ENCODE results near the gene PRR18. TPM values are rescaled to one million over a fixed set of nuclear protein-coding genes. Genes with fewer than 3 reads are reported as not detected.

Gene PRR18
- total and polyA plus RNA-seq, 2 of the 8 experiments (the other 6 are each of a cell fraction or from before 2014, with no cell fraction given), result 0.08 to 0.19 TPM

DNA sequence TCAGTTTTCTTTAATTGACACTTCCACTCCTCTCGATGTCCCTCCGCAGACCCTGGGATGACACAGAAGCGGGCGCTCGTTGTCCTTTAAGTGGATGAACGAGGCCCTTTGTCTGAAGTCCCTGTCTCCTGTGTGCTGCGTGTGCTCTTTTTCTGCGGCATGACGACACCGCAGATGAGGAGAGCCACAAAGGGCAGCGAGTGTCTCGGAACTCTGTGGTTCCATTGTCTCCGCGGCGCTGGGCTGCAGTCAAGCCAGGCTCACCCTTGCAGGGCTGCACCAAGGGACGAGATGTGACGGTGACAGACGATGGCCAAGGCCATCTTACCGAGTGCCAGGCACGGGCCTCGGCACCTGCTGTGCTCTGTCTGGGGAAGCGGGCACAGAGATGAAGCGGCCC lies 10.6 kb downstream of the PRR18 start:
- H3K23ac ChIP-seq (ENCODE audit: insufficient read length), result no peak overlapping the region
- no peak overlapping the region for H3K4me3 ChIP-seq (ENCODE audit: extremely low read depth in 1 of 4, insufficient read depth in 2 of 4, low read depth in 3 of 4, low read length in 4 of 4)
- no peak overlapping the region for H2BK15ac ChIP-seq (ENCODE audit: low read length)
- no peaks in the 10 kb centered on the region for H3K79me1 ChIP-seq (ENCODE audit: low read depth, low read length)
- H3K27ac ChIP-seq (ENCODE audit: low read depth, low read length), result no peak overlapping the region
- H3K4ac ChIP-seq (replicated peaks; ENCODE audit: insufficient read length, low read depth, low read length), result no peak overlapping the region
- H2BK20ac ChIP-seq (ENCODE audit: low read length), result no peak overlapping the region
- no peak overlapping the region for H2BK12ac ChIP-seq (ENCODE audit: low read depth, low read length)
- H3K9ac ChIP-seq (replicated peaks in 1 of 4; ENCODE audit: extremely low read depth in 1 of 4, low read depth in 3 of 4, low read length in 3 of 4), result no peak overlapping the region
- H3K9me3 ChIP-seq (ENCODE audit: insufficient read depth in 2 of 2, low read depth in 1 of 2, low read length in 1 of 2), result peaks cover 6% of the 10 kb centered on the region in 2 experiments; a peak in 1 of 4 replicates
- H3K4me1 ChIP-seq (replicated peaks in 1 of 4; ENCODE audit: control insufficient read depth in 3 of 4, insufficient read depth in 4 of 4, low read length in 3 of 4), result no peaks in the 10 kb centered on the region
- H3K27me3 ChIP-seq (replicated peaks in 1 of 4; ENCODE audit: control insufficient read depth in 3 of 4, extremely low read depth in 1 of 4, insufficient read depth in 3 of 4, low read length in 3 of 4), result no peaks in the 10 kb centered on the region
- no peak overlapping the region for H4K8ac ChIP-seq (ENCODE audit: extremely low read depth, insufficient read depth, low read length)
- no peak overlapping the region for H2BK5ac ChIP-seq (ENCODE audit: low read depth, low read length)
- H3K23me2 ChIP-seq (ENCODE audit: low read depth, low read length), result no peaks in the 10 kb centered on the region
- ChIA-PET CTCF (ENCODE audit: partially characterized antibody) (interaction anchor here (1.9 kb wide), 1 partner anchor 17 kb away, joined by 6 read pairs; no protein-coding TSS in a partner anchor), POLR2A (ENCODE audit: partially characterized antibody) (no interaction called here)
- H2BK120ac ChIP-seq (replicated peaks; ENCODE audit: low read depth, low read length), result no peak overlapping the region
- WGBS, 2 experiments (ENCODE audit: extremely low coverage in 1 of 2, insufficient coverage in 1 of 2, insufficient read length in 1 of 2, insufficient replicate concordance in 2 of 2, low coverage in 1 of 2, low lambda C conversion rate in 2 of 2, missing lambda C conversion rate in 1 of 2), result 89% methylated on average over 23 of the region's 23 CpGs; no CpG with 5 or more reads in 1 of the 2 experiments
- no peaks in the 10 kb centered on the region for H3K36me3 ChIP-seq (ENCODE audit: control insufficient read depth in 2 of 4, insufficient read depth in 4 of 4, low read length in 3 of 4)
- H3K4me2 ChIP-seq (ENCODE audit: insufficient read depth in 1 of 2, low read depth in 2 of 2, low read length in 2 of 2), result no peak overlapping the region
- no peak for DNase-seq (ENCODE audit: low read depth in 1 of 2, low spot score in 2 of 2)
- no peak overlapping the region for H2AFZ ChIP-seq (ENCODE audit: low read length)
- H4K20me1 ChIP-seq (replicated peaks in 1 of 2; ENCODE audit: control insufficient read depth in 1 of 2, insufficient read depth in 2 of 2, low read length in 2 of 2), result no peaks in the 10 kb centered on the region
- no peak overlapping the region for H4K5ac ChIP-seq (ENCODE audit: insufficient read length, low read depth, low read length)
- H3K18ac ChIP-seq (ENCODE audit: extremely low read depth, low read length), result no peak overlapping the region
- H2AK5ac ChIP-seq (ENCODE audit: low read depth, low read length), result no peak overlapping the region
- TF ChIP-seq BRCA1 (IDR thresholded peaks at IDR 0.05; ENCODE audit: low read depth, low read length) (no peak), BCL11A (IDR thresholded peaks at IDR 0.05; ENCODE audit: low read depth in 2 of 2, low read length in 2 of 2) (no peak), GABPA (IDR thresholded peaks at IDR 0.05; ENCODE audit: borderline replicate concordance, insufficient read depth, low read length) (no peak), SUZ12 (IDR thresholded peaks at IDR 0.05; ENCODE audit: low read length) (no peak), SP2 (IDR thresholded peaks at IDR 0.05; ENCODE audit: low read length) (no peak), SP4 (IDR thresholded peaks at IDR 0.05; ENCODE audit: low read length) (no peak), CREB1 (IDR thresholded peaks at IDR 0.05) (no peak), SIN3A (conservative IDR thresholded peaks at IDR 0.05 in 1 of 2, IDR thresholded peaks at IDR 0.05 in 1 of 2; ENCODE audit: low read depth in 1 of 2, low read length in 2 of 2) (no peak), CHD2 (IDR thresholded peaks at IDR 0.05; ENCODE audit: low read length) (no peak), CHD1 (IDR thresholded peaks at IDR 0.05; ENCODE audit: low read depth, low read length) (no peak), EP300 (IDR thresholded peaks at IDR 0.05; ENCODE audit: borderline replicate concordance in 1 of 2, low read depth in 2 of 2, low read length in 2 of 2) (no peak), RXRA (IDR thresholded peaks at IDR 0.05; ENCODE audit: insufficient read depth, low read depth, low read length) (no peak), KDM4A (IDR thresholded peaks at IDR 0.05; ENCODE audit: low read depth, low read length, severe bottlenecking) (no peak)
- TF ChIP-seq, protein P1, sequence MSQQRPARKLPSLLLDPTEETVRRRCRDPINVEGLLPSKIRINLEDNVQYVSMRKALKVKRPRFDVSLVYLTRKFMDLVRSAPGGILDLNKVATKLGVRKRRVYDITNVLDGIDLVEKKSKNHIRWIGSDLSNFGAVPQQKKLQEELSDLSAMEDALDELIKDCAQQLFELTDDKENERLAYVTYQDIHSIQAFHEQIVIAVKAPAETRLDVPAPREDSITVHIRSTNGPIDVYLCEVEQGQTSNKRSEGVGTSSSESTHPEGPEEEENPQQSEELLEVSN (IDR thresholded peaks at IDR 0.05), result no peak
- H3K14ac ChIP-seq (ENCODE audit: insufficient read length), result no peak overlapping the region
- no peaks in the 10 kb centered on the region for H3K79me2 ChIP-seq (ENCODE audit: control insufficient read depth in 1 of 2, insufficient read depth in 2 of 2, low read length in 2 of 2)
- no peak for FAIRE-seq
- H4K91ac ChIP-seq (replicated peaks; ENCODE audit: insufficient read length, low read length), result no peak overlapping the region
- no peak overlapping the region for H3K56ac ChIP-seq (replicated peaks; ENCODE audit: insufficient read length, low read depth, low read length)

Measured in H1 (cell line).